Activated CD4-positive, alpha-beta memory T cell treated with anti-CD3 and anti-CD28 coated beads, Interleukin-2, amount 10 ng/mL, durations not matched to agents 7 days and 5 days (primary cell): ENCODE data around the gene KCNK10. TPM values are rescaled to one million over a fixed set of nuclear protein-coding genes. Genes with fewer than 3 reads are reported as not detected.

Source experiments
- CTCF ChIA-PET: fragments of 350-600 bp; sonication (Branson Sonifier 250); formaldehyde crosslinking; loops from one replicate; lab custom pipeline; 2021; ENCODE audit warnings: antibody characterized with exemption, inconsistent platforms; lab: Charles Lee
- POLR2A ChIA-PET: fragments of 350-600 bp; sonication (Branson Sonifier 250); formaldehyde crosslinking; loops from one replicate; lab custom pipeline; 2021; ENCODE audit warnings: antibody characterized with exemption; lab: Charles Lee
- DNase-seq: peaks from one replicate; pipeline ENCODE4 v3.0.0-alpha.2; 2020
- H3K27ac Mint-ChIP-seq: one replicate; pipeline ENCODE4 v1.8.0; 2021; ENCODE audit warnings: mild to moderate bottlenecking, mixed read lengths
- H3K27me3 Mint-ChIP-seq: one replicate; pipeline ENCODE4 v1.8.0; 2021; ENCODE audit warnings: mixed read lengths
- H3K36me3 Mint-ChIP-seq: one replicate; pipeline ENCODE4 v1.8.0; 2021; ENCODE audit warnings: low read depth, mixed read lengths
- H3K4me1 Mint-ChIP-seq: one replicate; pipeline ENCODE4 v1.8.0; 2021; ENCODE audit warnings: mixed read lengths
- H3K4me3 Mint-ChIP-seq: one replicate; pipeline ENCODE4 v1.8.0; 2021; ENCODE audit warnings: mild to moderate bottlenecking, mixed read lengths
- H3K9me3 Mint-ChIP-seq: one replicate; pipeline ENCODE4 v1.8.0; 2021; ENCODE audit warnings: mixed read lengths
- total RNA-seq, 2 experiments: library from RNA; stranded (reverse); gene quantifications; one replicate each; pipeline ENCODE4 v1.2.3, GENCODE V29; 2021

The KCNK10 gene
- total RNA-seq, 2 experiments from 2014 or later = not detected

DNA sequence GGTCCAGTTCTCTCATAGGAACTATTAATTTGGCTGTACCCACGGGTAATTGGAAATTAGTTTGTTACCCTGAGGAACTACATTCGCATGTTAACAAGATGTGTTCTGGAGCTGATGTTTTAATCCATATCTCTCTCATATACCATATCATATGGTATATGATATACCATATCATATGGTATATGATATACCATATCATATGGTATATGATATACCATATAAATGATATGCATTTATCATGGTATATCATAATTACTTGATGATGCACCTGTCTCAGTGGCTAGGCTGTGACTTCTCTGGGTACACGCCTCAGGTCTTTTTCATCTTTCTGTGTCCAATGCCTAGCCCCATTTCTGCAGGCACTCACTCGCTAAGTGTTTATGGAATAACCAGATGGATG, 13.0 kb downstream of the KCNK10 start:
- no peak for DNase-seq
- Mint-ChIP-seq H3K27ac (no peak overlapping the region), H3K9me3 (peaks cover 4% of the 10 kb centered on the region), H3K4me1 (peaks cover 2% of the 10 kb centered on the region), H3K4me3 (no peak overlapping the region), H3K27me3 (peaks cover 2% of the 10 kb centered on the region), H3K36me3 (no peaks in the 10 kb centered on the region)
- POLR2A ChIA-PET = no interaction called here
- CTCF ChIA-PET = no interaction called here

- POLR2A ChIA-PET = no interaction called here
- no peaks in the 10 kb centered on the region for H3K9me3 Mint-ChIP-seq
Measured at GRCh38 chr14:88305528-88306322, 17.3 kb downstream of the KCNK10 start.

GRCh38 chr14:88303041-88303440, 20.0 kb downstream of the KCNK10 start:
- Mint-ChIP-seq H3K27me3 (peaks cover 13% of the 10 kb centered on the region), H3K4me3 (no peak overlapping the region), H3K36me3 (no peaks in the 10 kb centered on the region), H3K4me1 (peaks cover 2% of the 10 kb centered on the region), H3K9me3 (no peaks in the 10 kb centered on the region), H3K27ac (no peak overlapping the region)
- CTCF ChIA-PET = no interaction called here
- DNase-seq = no peak
- POLR2A ChIA-PET = no interaction called here

More at GRCh38 chr14:88305528-88306322, 17.3 kb downstream of the KCNK10 start:
- CTCF ChIA-PET = no interaction called here
- DNase-seq = no peak
- H3K27me3 Mint-ChIP-seq = no peaks in the 10 kb centered on the region
- H3K27ac Mint-ChIP-seq = no peak overlapping the region
- H3K4me1 Mint-ChIP-seq = peaks cover 2% of the 10 kb centered on the region
- no peaks in the 10 kb centered on the region for H3K36me3 Mint-ChIP-seq
- no peak overlapping the region for H3K4me3 Mint-ChIP-seq

GRCh38 chr14:88301381-88301780, 21.7 kb downstream of the KCNK10 start:
- no peaks in the 10 kb centered on the region for H3K4me1 Mint-ChIP-seq
- H3K36me3 Mint-ChIP-seq = no peaks in the 10 kb centered on the region
- H3K27me3 Mint-ChIP-seq = peaks cover 13% of the 10 kb centered on the region
- no peak overlapping the region for H3K27ac Mint-ChIP-seq
- POLR2A ChIA-PET = no interaction called here
- H3K4me3 Mint-ChIP-seq = no peak overlapping the region
- CTCF ChIA-PET = no interaction called here
- DNase-seq = no peak
- no peaks in the 10 kb centered on the region for H3K9me3 Mint-ChIP-seq

DNA sequence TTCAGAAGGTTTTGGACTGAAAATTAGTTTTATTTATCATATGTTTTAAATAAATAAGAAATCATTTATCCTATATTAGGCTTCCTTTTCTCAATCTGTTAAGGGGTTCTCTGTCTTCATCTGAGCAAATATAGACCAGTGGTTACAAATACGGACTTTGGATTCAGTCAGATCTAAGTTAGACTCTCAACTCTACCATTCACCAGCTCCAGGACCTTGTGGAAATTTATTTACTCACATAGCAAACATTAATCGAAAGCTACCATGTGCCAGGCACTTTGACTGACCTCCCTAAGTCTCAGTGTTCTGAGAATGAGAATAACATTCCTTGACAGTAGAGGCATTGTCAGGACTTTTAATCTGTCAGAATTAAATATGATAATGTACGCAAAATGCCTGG, 22.3 kb downstream of the KCNK10 start:
- H3K27me3 Mint-ChIP-seq = peaks cover 13% of the 10 kb centered on the region
- H3K9me3 Mint-ChIP-seq = no peaks in the 10 kb centered on the region
- no peaks in the 10 kb centered on the region for H3K4me1 Mint-ChIP-seq
- H3K4me3 Mint-ChIP-seq = no peak overlapping the region
- H3K27ac Mint-ChIP-seq = no peak overlapping the region
- ChIA-PET CTCF (no interaction called here), POLR2A (no interaction called here)
- no peak for DNase-seq
- H3K36me3 Mint-ChIP-seq = no peaks in the 10 kb centered on the region

- Mint-ChIP-seq H3K27me3 (peaks cover 13% of the 10 kb centered on the region), H3K9me3 (no peaks in the 10 kb centered on the region), H3K27ac (no peak overlapping the region), H3K4me3 (no peak overlapping the region), H3K36me3 (no peaks in the 10 kb centered on the region), H3K4me1 (no peaks in the 10 kb centered on the region)
- POLR2A ChIA-PET = no interaction called here
- CTCF ChIA-PET = no interaction called here
- no peak for DNase-seq
Measured at GRCh38 chr14:88299865-88300530, 23.1 kb downstream of the KCNK10 start.

DNA sequence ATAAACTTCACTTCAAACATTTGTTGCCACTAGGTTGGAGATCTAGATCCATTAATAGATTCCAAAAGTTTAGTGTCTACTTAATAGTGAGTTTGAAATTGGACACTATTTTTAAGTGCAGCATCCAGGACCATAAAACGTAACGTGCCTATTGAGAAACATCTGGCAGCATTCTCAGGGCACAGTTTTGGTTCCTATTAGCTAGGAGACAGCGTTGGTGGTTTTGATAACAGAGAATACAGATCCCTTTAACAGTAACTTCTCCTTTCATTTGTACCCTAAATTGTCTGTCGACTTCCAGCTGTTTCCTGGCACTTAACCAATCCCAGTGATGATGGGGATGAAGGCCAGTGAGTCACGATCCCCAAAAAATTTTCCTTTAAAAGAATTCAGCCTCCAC, 25.8 kb downstream of the KCNK10 start:
- Mint-ChIP-seq H3K27ac (no peak overlapping the region), H3K36me3 (no peaks in the 10 kb centered on the region), H3K27me3 (peaks cover 13% of the 10 kb centered on the region), H3K4me3 (no peak overlapping the region), H3K4me1 (no peaks in the 10 kb centered on the region), H3K9me3 (no peaks in the 10 kb centered on the region)
- ChIA-PET POLR2A (no interaction called here), CTCF (no interaction called here)
- no peak for DNase-seq

- DNase-seq = no peak
- H3K27me3 Mint-ChIP-seq = peaks cover 13% of the 10 kb centered on the region
- no peaks in the 10 kb centered on the region for H3K36me3 Mint-ChIP-seq
- ChIA-PET POLR2A (no interaction called here), CTCF (no interaction called here)
- H3K9me3 Mint-ChIP-seq = no peaks in the 10 kb centered on the region
- no peaks in the 10 kb centered on the region for H3K4me1 Mint-ChIP-seq
- H3K4me3 Mint-ChIP-seq = no peak overlapping the region
- no peak overlapping the region for H3K27ac Mint-ChIP-seq
Measured at GRCh38 chr14:88296351-88296750, 26.7 kb downstream of the KCNK10 start.

GRCh38 chr14:88289996-88290395, 33.1 kb downstream of the KCNK10 start:
- Mint-ChIP-seq H3K4me3 (no peak overlapping the region), H3K4me1 (no peaks in the 10 kb centered on the region), H3K36me3 (no peaks in the 10 kb centered on the region), H3K27me3 (no peaks in the 10 kb centered on the region), H3K27ac (no peak overlapping the region), H3K9me3 (no peaks in the 10 kb centered on the region)
- CTCF ChIA-PET = no interaction called here
- DNase-seq = no peak
- POLR2A ChIA-PET = no interaction called here

- POLR2A ChIA-PET = no interaction called here
- CTCF ChIA-PET = no interaction called here
- no peaks in the 10 kb centered on the region for H3K27me3 Mint-ChIP-seq
Measured at GRCh38 chr14:88289234-88289633, 33.8 kb downstream of the KCNK10 start.

DNA sequence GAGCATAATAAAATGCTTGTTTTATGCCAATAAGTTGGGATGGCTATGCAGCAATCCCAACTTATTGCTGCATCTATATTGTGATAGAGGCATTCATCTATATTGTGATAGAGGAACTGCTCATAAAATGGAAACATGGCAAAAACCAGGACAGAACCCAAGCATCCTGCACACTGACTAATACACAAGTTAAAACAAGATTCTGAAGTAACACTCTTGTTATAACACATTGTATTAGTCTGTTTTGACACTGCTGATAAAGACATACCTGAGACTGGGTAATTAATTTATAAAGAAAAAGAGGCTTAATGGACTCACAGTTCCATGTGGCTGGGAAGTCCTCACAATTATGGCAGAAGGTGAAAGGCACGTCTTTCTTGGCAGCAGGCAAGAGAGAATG, 36.8 kb downstream of the KCNK10 start:
- Mint-ChIP-seq H3K27ac (no peak overlapping the region), H3K36me3 (no peaks in the 10 kb centered on the region), H3K4me3 (no peak overlapping the region), H3K27me3 (peaks cover 2% of the 10 kb centered on the region), H3K4me1 (no peaks in the 10 kb centered on the region), H3K9me3 (no peaks in the 10 kb centered on the region)
- no peak for DNase-seq
- CTCF ChIA-PET = no interaction called here
- POLR2A ChIA-PET = no interaction called here

More at GRCh38 chr14:88289234-88289633, 33.8 kb downstream of the KCNK10 start:
- no peak for DNase-seq
- H3K27ac Mint-ChIP-seq = no peak overlapping the region
- H3K36me3 Mint-ChIP-seq = no peaks in the 10 kb centered on the region
- no peaks in the 10 kb centered on the region for H3K4me1 Mint-ChIP-seq
- H3K9me3 Mint-ChIP-seq = no peaks in the 10 kb centered on the region
- H3K4me3 Mint-ChIP-seq = no peak overlapping the region

- DNase-seq = no peak
- no peaks in the 10 kb centered on the region for H3K4me1 Mint-ChIP-seq
- no peak overlapping the region for H3K4me3 Mint-ChIP-seq
- no peak overlapping the region for H3K27ac Mint-ChIP-seq
- POLR2A ChIA-PET = no interaction called here
- H3K36me3 Mint-ChIP-seq = no peaks in the 10 kb centered on the region
- CTCF ChIA-PET = no interaction called here
- H3K27me3 Mint-ChIP-seq = peaks cover 2% of the 10 kb centered on the region
- H3K9me3 Mint-ChIP-seq = no peaks in the 10 kb centered on the region
Measured at GRCh38 chr14:88281447-88281846, 41.6 kb downstream of the KCNK10 start.

GRCh38 chr14:88276923-88277596, 46.0 kb downstream of the KCNK10 start:
- Mint-ChIP-seq H3K27me3 (no peaks in the 10 kb centered on the region), H3K27ac (no peak overlapping the region), H3K4me1 (no peaks in the 10 kb centered on the region), H3K4me3 (no peak overlapping the region), H3K9me3 (no peaks in the 10 kb centered on the region), H3K36me3 (no peaks in the 10 kb centered on the region)
- ChIA-PET CTCF (no interaction called here), POLR2A (no interaction called here)
- no peak for DNase-seq
